HepG2 (cell line): ENCODE results near the gene THADA. TPM values are rescaled to one million over a fixed set of nuclear protein-coding genes. Genes with fewer than 3 reads are reported as not detected.
A peak's percentile ranks its signal among the peaks of the same experiment; 100 is the strongest.

Experiments
- ARID3A ChIP-seq: IDR thresholded peaks from 2 replicates; pipeline ENCODE4 v1.6.1; 2012; ENCODE audit warnings: low read depth, low read length, improper control_type of control experiment
- ARNT2 ChIP-seq: sonication (generic); formaldehyde crosslinking; IDR thresholded peaks from 2 replicates; pipeline ENCODE4 v1.8.0; 2022; ENCODE audit warnings: mild to moderate bottlenecking, low read depth, missing genetic modification reagents, moderate library complexity
- CREM ChIP-seq, 2 experiments: sonication (generic) in 1 of 2; formaldehyde crosslinking in 1 of 2; IDR thresholded peaks; 2 replicates each; pipeline versions ENCODE4 v1.4.0 to v1.6.1; 2016 to 2020; ENCODE audit warnings: antibody characterized with exemption in 1 of 2, mild to moderate bottlenecking in 1 of 2, missing genetic modification reagents in 1 of 2
- FOXO1 ChIP-seq: sonication (generic); formaldehyde crosslinking; IDR thresholded peaks from 2 replicates; pipeline ENCODE4 v1.4.0; 2020; ENCODE audit warnings: missing genetic modification reagents
- JUN ChIP-seq: sonication (generic); formaldehyde crosslinking; IDR thresholded peaks from 2 replicates; pipeline ENCODE4 v1.4.0; 2020; ENCODE audit warnings: mild to moderate bottlenecking, missing genetic modification reagents
- PRDM15 ChIP-seq: sonication (generic); formaldehyde crosslinking; IDR thresholded peaks from 2 replicates; pipeline ENCODE4 v1.4.0; 2020; ENCODE audit warnings: missing genetic modification reagents
- RARG ChIP-seq: sonication (generic); formaldehyde crosslinking; IDR thresholded peaks from 2 replicates; pipeline ENCODE4 v1.4.0; 2020; ENCODE audit warnings: low read depth, mild to moderate bottlenecking, missing genetic modification reagents
- RXRA ChIP-seq: sonication (generic); formaldehyde crosslinking; IDR thresholded peaks from 2 replicates; pipeline ENCODE4 v1.5.1; 2020; ENCODE audit warnings: missing genetic modification reagents
- SMAD3 ChIP-seq: sonication (generic); formaldehyde crosslinking; IDR thresholded peaks from 2 replicates; pipeline ENCODE4 v1.4.0; 2020; ENCODE audit warnings: missing genetic modification reagents
- ZHX2 ChIP-seq, 2 experiments: sonication (generic) in 1 of 2; formaldehyde crosslinking in 1 of 2; IDR thresholded peaks; 2 replicates each; pipeline versions ENCODE4 v1.6.1 to v1.9.0; 2014 to 2022; ENCODE audit warnings: antibody characterized with exemption in 1 of 2, borderline replicate concordance in 1 of 2, inconsistent platforms in 1 of 2, low read depth in 1 of 2, missing genetic modification reagents in 1 of 2
- ZMAT3 ChIP-seq: sonication (generic); formaldehyde crosslinking; conservative IDR thresholded peaks from 2 replicates; pipeline ENCODE4 v1.7.0; 2021; ENCODE audit warnings: missing genetic modification reagents
- ZNF335 ChIP-seq: sonication (generic); formaldehyde crosslinking; IDR thresholded peaks from 2 replicates; pipeline ENCODE4 v1.4.0; 2020; ENCODE audit warnings: missing genetic modification reagents
- ZNF367 ChIP-seq: sonication (generic); formaldehyde crosslinking; IDR thresholded peaks from 2 replicates; pipeline ENCODE4 v1.4.0; 2020; ENCODE audit warnings: missing genetic modification reagents, borderline replicate concordance
- ZNF558 ChIP-seq: sonication (generic); formaldehyde crosslinking; IDR thresholded peaks from 2 replicates; pipeline ENCODE4 v1.9.0; 2022; ENCODE audit warnings: mild to moderate bottlenecking, missing genetic modification reagents, borderline replicate concordance
- ZNF672 ChIP-seq: sonication (generic); formaldehyde crosslinking; IDR thresholded peaks from 2 replicates; pipeline ENCODE4 v1.8.1; 2022; ENCODE audit warnings: missing genetic modification reagents
- ZSCAN31 ChIP-seq: sonication (generic); formaldehyde crosslinking; IDR thresholded peaks from 2 replicates; pipeline ENCODE4 v1.5.0; 2020; ENCODE audit warnings: low read depth, mild to moderate bottlenecking, missing genetic modification reagents
- polyA plus RNA-seq, 8 experiments: library from polyadenylated mRNA; depleted of rRNA in 3 of 8; stranded (reverse) in 7 of 8; unstranded in 1 of 8; fragments of >200 nt; fragmentation: Illumina TruSeq in 4 of 8; extraction: Trizol in 4 of 8; gene quantifications; 2 replicates each; pipeline versions ENCODE4 v1.2.1 to v1.2.3, GENCODE V29; 2011 to 2016; ENCODE audit warnings: low read depth in 4 of 8, missing spikeins in 1 of 8, mixed read lengths in 1 of 8; ENCODE audit not compliant: insufficient read depth in 1 of 8
- total RNA-seq, 5 experiments: library from RNA; depleted of rRNA; stranded (reverse); fragments of >200 nt; fragmentation: Illumina TruSeq; extraction: Trizol; gene quantifications; 2 replicates each; pipeline ENCODE4 v1.2.3, GENCODE V29; 2016; ENCODE audit warnings: low read depth in 1 of 5

The THADA gene
- total and polyA plus RNA-seq, 2 of the 13 experiments (the other 11 are each of a cell fraction or from before 2014, with no cell fraction given) = 12.7 to 21.7 TPM

GRCh38 chr2:43225093-43225787, 370.6 kb downstream of the THADA start (continued):
- TF ChIP-seq ZNF558 (CRISPR knock-in tag) (peak; percentile 54; the same call in 1 of the 2 replicates), ZMAT3 (CRISPR knock-in tag) (0 out of 2 replicates have a peak, but pooled peaks have one; percentile 51), ZNF672 (peak; percentile 81), ARNT2 (CRISPR knock-in tag) (no peak; the same call in none of the 2 replicates), PRDM15 (no peak), ZNF335 (CRISPR knock-in tag) (no peak; the same call in 1 of the 2 replicates), ZNF367 (CRISPR knock-in tag) (no peak), ARID3A (no peak), RXRA (CRISPR knock-in tag) (peak; percentile 46; the same call in 1 of the 2 replicates), CREM (IDR thresholded peaks at IDR 0.05) (no peak), CREM (CRISPR knock-in tag; IDR thresholded peaks at IDR 0.05) (no peak), ZHX2 (IDR thresholded peaks at IDR 0.05; ENCODE audit: low read depth) (no peak), ZHX2 (CRISPR knock-in tag; IDR thresholded peaks at IDR 0.05; ENCODE audit: borderline replicate concordance) (no peak), FOXO1 (CRISPR knock-in tag) (0 out of 2 replicates have a peak, but pooled peaks have one; percentile 10), ZSCAN31 (peak; percentile 22; the same call in 1 of the 2 replicates), RARG (CRISPR knock-in tag) (no peak), SMAD3 (CRISPR knock-in tag) (no peak), JUN (CRISPR knock-in tag) (no peak)
